ENCODE results near the gene PPIF.

Gene PPIF

DNA sequence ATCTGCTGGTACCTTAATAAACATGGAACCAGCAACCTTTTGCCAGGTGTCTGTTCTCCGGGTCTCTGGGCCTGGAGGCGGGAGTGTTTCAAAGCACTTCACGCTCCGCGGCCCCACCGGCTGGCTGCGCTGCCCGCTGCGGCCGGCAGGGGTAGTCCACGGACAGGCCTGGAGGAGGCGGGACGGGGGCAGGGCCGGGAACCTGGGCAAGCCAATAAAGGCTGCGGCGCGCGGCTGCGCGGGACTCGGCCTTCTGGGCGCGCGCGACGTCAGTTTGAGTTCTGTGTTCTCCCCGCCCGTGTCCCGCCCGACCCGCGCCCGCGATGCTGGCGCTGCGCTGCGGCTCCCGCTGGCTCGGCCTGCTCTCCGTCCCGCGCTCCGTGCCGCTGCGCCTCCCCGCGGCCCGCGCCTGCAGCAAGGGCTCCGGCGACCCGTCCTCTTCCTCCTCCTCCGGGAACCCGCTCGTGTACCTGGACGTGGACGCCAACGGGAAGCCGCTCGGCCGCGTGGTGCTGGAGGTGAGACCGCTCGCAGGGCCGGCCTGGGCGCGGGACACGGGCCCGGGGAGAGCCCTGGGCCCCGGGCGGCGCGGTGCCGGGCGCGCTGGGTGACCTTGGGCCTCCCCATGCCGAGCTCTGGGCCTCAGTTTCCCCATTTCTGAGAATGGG, at the start of gene PPIF:
PPIF (plus strand) TSS at position 244 of the 668 bp plus-strand sequence; CDS start at position 324, 80 bp downstream.
- peak; percentile 93 for DNase-seq (ENCODE audit: low spot score)

DNA sequence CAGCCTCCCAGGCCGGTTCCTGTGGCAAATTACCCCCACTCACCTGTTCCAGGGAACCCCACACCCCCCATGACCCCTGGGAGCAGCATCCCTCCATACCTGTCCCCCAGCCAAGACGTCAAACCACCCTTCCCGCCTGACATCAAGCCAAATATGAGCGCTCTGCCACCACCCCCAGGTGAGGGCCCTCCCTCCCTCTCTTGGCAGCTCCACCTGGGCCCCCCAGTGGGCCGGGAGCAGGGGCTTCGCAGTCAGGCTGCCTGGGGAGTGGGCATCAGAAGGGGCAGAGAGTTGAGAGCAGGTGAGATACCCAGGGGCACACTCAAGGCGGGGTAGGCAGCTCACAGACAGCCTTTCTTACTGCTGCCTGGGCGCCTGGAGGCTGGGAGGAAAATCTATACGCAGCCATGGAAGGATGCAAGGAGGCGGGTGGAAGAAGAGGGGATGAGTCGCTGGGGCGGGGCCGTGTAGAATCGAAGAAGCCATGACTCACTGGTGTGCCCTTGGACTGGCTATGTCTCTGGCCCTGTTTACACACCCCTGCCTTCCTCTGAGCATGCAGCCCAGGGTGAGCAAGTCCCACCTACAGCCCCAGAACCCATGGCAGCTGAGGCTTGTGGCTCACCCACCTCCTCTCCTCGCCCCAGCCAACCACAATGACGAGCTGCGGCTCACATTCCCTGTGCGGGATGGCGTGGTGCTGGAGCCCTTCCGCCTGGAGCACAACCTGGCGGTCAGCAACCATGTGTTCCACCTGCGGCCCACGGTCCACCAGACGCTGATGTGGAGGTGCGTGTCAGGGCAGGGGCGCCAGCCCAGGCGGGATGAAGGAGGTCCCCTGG, 48.6 kb upstream of the PPIF start:
- DNase-seq (ENCODE audit: low spot score), result no peak

DNA sequence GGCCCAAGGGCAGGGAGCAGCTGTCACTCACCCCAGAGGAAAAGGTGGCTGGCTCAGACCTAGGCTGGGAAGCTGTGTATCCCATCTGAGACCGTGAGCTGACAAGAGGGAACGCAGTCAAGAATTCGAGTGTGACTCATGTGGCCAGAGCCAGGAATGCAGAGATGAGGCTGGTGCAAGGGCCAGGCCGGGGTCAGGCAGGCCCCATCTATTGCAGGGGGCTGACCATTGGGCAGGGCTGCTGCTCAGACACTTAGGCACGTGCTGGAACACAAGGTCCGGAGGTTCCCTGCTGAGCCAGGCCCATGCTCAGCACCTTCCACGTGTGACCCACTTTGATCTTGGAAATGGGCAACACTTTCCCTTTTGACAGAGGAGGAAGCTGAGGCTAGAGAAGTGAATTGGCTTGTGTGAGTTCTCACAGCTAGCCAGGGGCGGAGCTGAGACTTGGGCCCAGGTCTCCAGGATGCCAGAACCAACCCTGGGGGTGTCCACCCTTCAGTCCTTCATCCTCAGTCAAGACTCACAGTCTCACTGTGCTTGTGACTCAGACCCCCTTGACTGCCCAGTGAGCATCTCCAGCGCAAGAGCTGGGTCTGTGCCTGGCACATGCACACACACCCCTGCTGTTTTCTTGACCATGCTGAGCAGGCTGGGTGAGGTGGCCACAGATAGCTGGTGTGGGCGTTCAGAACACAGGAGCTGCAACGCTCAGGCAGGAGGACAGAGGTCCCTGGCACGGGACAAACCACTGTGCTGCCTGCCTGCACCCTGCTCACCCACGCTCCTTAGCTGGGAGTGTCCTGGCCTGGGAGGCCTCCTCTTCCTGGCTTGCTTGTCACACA, 47.6 kb upstream of the PPIF start:
- no peak for DNase-seq (ENCODE audit: low spot score)

DNA sequence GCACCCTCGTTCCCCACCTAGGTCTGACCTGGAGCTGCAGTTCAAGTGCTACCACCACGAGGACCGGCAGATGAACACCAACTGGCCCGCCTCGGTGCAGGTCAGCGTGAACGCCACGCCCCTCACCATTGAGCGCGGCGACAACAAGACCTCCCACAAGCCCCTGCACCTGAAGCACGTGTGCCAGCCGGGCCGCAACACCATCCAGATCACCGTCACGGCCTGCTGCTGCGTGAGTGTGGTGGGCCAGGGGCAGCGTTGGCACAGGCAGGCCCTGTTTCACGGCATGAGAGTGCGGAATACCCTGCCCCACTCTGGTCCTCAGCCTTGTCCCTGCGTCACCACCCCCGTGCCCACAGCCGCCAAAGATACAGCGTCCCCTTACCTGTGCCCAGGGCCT, 46.6 kb upstream of the PPIF start:
- DNase-seq (ENCODE audit: low spot score), result no peak

DNA sequence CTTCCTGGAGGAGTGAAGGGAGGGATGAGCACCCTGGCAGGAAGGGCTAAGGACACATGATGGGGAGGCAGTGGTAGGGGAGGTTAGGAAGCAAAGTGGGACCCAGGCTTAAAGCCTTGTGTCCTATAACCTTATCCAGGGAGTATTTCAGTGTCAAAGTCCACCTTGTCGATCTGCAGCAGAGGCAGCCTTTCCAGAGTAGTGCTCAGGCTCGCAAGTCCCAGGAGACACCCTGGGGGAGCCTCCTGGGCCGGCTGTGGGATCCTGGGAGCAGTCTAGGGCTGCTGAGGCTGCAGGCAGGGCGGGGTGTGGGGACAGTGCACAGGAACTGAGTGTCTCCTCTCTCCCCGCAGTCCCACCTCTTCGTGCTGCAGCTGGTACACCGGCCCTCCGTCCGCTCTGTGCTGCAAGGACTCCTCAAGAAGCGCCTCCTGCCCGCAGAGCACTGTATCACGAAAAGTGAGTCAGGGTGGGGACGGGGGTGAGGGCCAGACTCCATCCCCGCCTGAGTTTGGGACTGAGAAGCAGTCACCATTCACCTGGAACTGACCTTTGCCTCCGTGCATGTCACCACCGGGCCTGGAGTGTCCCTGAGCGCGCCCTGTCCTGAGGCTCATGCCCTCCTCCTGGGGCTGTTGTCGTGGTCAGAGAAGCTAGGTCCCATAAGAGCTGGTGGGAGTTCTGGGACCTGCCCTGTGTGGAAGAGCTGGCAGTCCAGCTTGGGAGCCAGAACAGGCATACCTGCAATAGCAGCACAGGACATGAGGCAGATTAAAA, 45.3 kb upstream of the PPIF start:
- DNase-seq (ENCODE audit: low spot score), result no peak

DNA sequence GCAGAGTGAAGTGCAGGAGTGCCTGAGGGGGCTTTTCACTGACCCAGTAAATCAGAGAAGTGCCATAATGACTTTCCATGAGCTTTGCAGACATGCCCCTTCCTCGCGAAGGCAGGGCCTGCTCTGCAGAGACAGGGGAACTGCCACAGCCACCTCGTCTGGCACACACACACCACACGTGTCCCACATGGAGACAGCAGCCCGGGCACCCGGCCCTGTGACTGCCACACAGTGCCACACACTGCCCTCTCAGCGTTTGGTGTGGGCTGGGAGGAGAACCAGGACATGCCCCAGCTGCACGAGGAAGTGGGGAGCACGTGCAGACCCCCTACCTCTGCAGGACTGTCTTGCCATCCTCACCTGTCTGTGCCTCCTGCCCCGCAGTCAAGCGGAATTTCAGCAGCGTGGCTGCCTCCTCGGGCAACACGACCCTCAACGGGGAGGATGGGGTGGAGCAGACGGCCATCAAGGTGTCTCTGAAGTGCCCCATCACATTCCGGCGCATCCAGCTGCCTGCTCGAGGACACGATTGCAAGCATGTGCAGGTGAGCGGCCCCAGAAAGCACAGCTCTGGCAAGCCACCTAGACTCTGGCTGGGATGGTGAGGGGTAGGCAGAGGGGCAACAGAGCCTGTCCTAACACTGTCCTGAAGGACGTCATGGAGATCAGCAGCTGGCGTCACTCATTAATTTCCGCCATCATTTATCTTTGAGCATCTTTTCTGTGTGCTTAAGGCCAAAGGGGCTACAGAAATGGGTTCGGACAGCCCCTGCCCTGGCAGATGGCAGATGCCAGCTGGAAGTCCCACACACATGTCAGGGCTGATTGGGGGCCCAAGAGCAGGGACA, 43.4 kb upstream of the PPIF start:
- DNase-seq (ENCODE audit: low spot score), result no peak

DNA sequence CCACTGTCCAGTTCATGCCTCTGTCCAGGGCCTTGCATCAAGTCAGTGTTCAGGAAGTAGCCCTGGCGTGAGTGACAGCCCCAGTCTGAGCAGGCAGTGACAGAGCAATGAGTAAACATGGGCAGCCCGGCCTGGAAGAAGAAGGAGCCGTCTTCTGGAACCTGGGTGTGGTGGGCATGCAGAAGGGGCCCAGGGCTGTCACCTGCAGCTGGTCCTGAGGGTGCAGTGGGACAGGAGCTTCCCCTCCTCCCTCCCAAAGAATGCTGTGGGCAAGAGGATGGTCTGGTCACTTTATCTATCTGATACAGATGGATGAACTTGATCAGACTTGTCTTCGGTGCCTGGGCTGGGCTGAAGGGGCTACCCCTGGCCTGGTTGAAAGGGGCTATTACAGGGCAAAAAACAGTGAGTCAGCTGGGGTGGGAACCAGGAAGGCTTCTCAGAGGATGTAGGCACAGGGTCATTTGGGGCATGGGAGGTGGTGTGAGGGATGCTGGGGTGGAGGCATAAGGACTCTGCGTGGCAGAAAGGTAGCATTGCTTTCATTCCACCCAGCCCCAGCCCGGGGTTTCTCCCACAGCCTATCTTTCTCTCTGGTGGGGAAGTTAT, 42.7 kb upstream of the PPIF start:
- no peak for DNase-seq (ENCODE audit: low spot score)

DNA sequence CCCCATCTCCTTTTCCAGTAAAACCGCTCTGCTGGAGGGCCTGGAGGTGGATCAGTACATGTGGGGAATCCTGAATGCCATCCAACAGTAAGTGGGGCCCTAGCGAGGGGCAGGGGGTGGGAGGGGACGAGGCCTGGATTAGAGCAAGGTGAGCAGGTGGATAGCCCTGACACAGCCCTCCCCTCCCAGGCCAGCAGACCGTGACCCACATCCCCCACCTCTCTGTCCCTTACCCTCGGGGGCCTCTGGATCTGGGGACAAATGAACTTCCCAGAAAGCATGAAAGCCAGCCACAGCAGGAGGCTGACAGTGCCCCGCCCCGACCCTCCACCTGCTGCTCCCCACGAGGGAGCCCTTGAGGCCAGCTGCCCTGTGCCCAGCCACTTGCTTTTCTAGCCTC, 41.8 kb upstream of the PPIF start:
- no peak for DNase-seq (ENCODE audit: low spot score)

DNA sequence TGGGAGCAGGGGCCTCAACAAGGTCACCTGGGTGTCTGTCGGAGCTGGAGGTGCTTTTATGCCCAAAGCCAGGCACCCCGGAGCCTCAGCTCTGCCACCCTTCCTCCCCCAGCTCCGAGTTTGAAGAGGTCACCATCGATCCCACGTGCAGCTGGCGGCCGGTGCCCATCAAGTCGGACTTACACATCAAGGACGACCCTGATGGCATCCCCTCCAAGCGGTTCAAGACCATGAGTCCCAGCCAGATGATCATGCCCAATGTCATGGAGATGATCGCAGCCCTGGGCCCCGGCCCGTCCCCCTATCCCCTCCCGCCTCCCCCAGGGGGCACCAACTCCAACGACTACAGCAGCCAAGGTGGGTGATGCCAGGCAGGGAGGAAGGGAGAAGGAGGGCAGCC, 41.3 kb upstream of the PPIF start:
- no peak for DNase-seq (ENCODE audit: low spot score)

DNA sequence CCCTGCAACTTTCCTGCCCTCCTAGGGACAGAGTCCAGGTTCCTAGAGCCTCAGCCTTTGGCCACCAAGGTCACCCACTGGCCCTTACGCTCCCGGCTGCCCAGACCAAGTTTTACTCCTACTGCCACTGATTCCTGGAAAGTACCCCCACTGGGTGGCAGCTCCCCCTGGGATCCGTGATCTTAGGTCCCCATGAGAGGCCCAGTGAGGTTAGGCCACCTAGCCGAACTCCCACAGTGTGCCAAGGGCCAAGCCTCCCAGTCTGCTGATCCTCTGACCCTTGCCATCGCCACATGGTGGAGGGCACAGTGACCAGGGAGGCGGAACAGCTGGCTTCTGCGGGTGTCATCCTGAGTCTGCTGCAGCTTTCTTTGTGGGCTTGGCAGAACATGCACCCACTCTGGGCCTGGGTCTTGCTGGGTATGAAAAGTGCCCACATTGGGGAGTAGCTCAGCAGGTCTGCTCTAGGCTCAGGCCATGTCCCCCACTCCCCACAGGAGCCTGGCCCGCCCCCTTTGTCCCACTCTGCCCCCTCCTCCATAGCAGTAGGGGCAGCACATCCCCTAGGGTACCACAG, 40.5 kb upstream of the PPIF start:
- DNase-seq (ENCODE audit: low spot score), result no peak

DNA sequence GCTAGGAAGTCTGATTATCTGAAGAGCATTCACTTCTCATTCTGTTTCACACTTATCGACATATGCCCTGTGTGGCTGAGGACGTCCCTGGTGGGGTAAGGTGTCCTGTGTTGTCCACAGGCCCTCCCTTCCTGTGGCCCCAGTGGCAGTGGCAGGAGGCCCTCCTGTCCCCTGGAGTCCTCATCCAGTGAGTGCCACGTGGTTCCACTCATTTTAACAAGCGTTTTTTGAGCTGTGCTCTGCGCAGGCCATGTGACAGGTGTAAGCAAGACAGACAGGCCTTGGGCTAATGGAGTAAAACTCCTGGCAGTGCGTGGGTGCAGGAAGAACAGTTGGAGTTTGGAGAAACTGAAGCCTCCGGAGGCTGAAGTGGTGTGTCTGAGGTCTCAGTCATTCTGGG, 39.3 kb upstream of the PPIF start:
- DNase-seq (ENCODE audit: low spot score), result no peak

DNA sequence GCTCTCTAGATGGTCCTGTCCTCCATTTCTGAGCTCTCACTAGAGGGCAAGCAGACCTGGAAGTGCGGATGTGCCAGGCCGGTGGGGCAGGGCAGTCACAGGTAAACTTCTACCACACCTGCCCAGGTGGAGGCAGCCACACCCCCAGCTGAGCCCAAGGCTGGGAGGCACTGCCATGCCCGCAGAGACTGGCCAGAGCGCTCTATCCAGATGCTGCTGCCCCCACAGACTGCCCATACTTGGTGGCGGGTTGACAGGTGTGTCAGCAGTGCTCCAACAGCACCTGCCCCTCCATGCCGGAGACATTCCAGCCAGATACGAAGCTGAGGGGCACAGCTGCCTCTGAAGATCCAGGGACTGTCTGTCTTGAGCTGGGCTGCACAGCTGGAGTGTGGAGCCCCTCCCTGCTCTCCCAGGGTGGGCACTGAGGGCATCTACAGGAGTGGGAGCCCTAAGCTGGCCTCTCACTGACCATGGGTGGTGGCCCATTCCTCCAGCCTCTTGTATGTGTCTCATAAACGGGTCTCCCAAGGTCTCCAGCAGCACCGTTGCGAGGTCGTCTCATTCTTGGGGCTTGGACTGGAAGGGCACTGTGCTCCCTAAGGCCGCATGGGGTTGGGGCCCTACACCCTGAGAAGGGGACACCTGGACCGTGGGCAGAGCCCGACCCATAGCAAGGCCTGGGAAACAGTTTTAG, 38.2 kb upstream of the PPIF start:
- DNase-seq (ENCODE audit: low spot score), result no peak

DNA sequence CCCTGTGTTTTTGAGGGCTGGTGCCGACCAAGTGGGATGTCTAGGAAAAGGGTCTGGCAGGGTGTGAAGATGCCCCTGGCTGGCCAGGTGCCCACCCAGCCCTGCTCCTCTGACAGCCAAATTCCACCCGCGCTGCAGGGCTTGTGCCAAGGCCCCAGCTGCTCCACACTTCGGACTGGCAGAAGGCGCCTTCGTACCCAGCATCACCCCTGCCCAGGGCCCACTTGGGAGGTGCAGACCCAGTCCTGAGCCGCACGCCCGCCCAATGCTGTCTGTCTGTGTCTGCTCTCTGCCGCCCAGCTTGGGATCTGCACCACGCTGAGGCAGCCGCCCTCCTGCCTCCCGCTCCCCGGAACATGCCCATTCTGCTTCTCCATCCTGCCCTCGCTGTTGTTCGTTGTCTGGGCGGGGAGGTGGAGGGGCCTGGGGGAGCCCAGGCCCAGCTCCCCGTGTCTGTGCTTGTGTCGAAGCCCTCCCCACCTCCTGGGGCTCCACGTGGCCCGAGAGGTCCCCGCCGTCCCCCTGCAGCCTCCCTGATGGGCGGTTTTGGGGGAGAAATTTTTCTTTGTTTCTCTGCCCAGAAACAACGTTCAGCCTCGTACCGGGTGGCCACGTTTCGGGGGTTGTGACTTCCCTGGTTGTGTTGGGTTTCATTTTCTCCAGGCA, 36.9 kb upstream of the PPIF start:
- DNase-seq (ENCODE audit: low spot score), result no peak

DNA sequence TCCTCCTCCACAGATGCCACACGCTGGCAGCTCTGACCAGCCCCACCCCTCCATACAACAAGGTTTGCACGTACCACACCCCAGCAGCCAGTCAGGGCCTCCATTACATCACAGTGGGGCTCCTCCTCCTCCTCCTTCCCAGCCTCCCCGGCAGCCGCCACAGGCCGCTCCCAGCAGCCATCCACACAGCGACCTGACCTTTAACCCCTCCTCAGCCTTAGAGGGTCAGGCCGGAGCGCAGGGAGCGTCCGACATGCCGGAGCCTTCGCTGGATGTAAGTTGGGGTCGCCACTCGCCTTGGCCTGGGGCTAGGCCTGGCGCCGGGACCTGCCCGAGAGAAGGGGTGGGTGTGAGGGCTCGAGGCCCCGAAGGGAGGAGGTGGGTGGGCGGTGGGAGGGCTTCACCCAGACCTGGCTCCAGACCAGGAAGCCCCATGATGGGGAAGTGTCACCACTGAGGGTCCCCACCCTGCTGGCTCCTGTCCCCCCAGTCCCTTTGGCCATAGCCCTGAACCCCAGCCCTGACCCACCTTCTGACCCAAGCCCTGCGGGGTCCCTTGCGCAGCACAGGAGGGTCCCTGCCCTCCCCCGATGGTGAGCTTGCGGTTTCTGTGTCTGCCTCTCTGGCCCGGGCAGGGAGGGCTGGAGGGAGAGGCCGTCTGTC, 36.2 kb upstream of the PPIF start:
- DNase-seq (ENCODE audit: low spot score), result no peak

DNA sequence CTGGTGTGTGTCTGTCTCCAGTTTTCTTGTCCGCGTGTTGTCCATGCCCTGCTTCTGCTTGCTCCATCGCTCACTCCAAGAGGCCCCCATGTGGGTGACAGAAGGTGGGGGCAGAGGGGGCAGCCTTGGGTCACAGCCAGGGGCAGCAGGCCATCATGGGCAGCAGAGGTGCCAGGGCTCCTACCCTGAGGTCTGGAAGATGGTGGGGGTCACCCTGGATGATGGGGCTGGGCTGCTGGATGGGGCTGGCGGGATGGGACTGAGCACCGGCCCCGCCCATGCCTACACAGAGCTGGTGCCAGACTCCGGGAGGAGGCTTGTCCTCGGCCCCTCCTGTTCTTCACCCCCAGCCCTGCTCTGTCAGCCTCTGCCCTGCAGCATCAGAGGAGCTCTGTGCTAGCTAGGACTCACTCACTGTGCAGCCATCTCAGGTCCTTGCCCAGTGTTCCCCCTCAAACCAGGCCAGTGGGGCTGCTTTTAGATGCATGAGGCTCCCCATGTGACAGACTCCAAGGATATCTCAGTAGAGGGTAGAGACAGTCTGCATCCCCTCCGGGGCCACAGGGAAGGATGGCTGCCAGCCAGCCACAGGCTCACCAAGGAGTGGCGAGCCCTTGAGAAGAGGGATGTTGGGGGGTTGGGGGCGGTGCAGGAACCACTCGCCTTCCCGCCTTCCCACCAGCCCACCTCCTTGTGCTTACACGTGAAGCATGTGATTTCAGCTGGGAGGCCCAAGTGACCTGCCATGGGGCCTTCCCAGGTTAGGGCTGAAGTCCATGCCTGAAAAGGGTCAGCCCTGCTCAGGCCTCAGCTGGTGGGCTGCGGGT, 35.5 kb upstream of the PPIF start:
- no peak for DNase-seq (ENCODE audit: low spot score)

DNA sequence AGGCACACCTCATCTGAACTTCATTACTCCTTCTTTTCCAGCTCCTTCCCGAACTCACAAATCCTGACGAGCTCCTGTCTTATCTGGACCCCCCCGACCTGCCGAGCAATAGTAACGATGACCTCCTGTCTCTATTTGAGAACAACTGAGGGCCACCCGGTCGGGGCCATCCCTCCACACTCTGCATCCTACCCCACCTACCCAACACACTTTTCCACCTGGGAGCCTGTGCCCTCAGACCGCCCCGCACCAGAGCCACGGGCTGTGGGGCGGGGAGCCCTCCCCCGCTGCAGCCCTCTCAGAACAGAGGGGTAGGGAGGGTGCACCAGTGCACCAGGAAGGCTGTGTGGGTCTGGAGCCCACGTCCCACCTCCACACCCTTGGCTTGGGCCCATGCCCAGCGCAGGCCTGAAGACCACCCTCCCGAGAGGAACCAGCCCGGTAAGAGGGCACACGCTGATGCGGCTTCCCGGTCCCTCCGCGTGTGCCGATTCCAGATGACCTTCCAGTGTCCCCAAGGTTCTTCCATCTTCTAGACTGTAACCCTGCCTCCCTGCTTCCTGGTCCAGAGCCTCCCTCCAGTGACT, 34.6 kb upstream of the PPIF start:
- no peak for DNase-seq (ENCODE audit: low spot score)

DNA sequence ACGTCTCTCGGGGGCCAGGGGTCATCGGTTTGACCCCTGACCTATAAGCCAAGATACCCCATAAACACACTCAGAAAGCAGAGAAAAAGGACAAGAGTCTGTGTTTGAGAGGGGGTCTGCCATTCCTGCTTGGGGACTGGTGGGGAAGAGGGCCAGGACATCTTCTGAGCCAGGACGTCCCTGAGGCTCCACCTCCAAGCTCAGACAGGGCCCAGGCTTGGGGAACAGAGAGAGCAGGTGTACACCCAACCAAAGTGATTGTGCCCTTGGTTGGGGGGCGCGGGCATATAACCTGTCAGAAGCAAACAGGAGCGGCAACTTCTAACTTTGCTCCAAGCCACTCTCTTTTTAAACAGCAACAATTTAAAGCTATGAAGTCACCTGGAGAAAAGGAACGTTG, 33.9 kb upstream of the PPIF start:
- no peak for DNase-seq (ENCODE audit: low spot score)
